GM13977 (cell line): ENCODE results near the gene JUN.
"Not testable (repeated sequence)": the region's sequence is repeated elsewhere in the genome, so short reads cannot be mapped to it uniquely, and the experiment has no call there.

Experiments
- DNase-seq: peaks from one replicate; pipeline ENCODE4 v3.0.0; 2012; ENCODE audit warnings: low spot score
- in situ Hi-C: fragments of 300-500 bp; cut with MboI; formaldehyde crosslinking; loops from one replicate; pipeline ENCODE4 v1.12.0; 2022; ENCODE audit warnings: low sequenced_read_pairs, low pct_unique_long_range_greater_than_20kb, mixed read lengths, inconsistent platforms; ENCODE audit not compliant: unreplicated experiment
- TF ChIP-seq, protein P1 (sequence below): IDR thresholded peaks from 2 replicates; pipeline ENCODE4 v1.5.1; 2012; ENCODE audit warnings: mild to moderate bottlenecking, control low read depth; ENCODE audit not compliant: insufficient read depth; ENCODE audit errors: extremely low read depth, missing control alignments

JUN gene

DNA sequence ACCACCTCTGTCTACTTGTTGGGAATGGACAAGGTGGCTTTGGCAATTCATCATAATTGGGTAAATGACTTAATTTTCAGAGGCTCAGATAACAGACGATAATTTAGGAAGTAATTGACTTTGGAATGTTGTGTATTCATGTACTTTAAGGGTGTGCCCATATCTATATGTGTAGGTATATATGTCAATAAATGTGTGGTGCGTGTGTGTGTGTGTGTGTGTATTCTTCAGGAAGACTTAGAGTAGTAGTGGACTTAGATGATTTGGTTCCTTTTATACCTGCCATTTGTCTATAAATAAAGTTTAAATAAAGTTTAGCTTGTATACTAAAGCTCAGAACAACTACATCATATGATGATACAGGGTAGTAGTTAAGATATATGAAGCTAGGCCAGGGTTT lies 20.0 kb upstream of the JUN start:
- TF ChIP-seq, protein P1, sequence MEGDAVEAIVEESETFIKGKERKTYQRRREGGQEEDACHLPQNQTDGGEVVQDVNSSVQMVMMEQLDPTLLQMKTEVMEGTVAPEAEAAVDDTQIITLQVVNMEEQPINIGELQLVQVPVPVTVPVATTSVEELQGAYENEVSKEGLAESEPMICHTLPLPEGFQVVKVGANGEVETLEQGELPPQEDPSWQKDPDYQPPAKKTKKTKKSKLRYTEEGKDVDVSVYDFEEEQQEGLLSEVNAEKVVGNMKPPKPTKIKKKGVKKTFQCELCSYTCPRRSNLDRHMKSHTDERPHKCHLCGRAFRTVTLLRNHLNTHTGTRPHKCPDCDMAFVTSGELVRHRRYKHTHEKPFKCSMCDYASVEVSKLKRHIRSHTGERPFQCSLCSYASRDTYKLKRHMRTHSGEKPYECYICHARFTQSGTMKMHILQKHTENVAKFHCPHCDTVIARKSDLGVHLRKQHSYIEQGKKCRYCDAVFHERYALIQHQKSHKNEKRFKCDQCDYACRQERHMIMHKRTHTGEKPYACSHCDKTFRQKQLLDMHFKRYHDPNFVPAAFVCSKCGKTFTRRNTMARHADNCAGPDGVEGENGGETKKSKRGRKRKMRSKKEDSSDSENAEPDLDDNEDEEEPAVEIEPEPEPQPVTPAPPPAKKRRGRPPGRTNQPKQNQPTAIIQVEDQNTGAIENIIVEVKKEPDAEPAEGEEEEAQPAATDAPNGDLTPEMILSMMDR = no peak
- in situ Hi-C loops = loop anchor here (25.0 kb wide), 1 partner anchor 208 kb away; no protein-coding TSS in a partner anchor
- no peak for DNase-seq

- no peak for DNase-seq
These were observed 19.0 kb upstream of the JUN start for GRCh38 chr1:58802640-58803399.

DNA sequence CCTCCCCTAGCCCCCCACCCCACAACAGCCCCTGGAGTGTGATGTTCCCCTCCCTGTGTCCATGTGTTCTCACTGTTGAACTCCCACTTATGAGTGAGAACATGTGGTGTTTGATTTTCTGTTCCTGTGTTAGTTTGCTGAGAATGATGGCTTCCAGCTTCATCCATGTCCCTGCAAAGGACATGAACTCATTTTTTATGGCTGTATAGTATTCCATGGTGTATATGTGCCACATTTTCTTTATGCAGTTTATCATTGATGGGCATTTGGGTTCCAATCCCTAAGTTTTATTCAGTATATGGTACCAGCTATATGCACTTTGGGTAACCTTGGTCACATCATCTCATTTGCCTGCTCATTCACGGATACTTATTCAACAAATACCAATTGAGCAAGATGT lies 17.4 kb upstream of the JUN start:
- in situ Hi-C loops = loop anchor here (25.0 kb wide), 1 partner anchor 211 kb away; no protein-coding TSS in a partner anchor

More at GRCh38 chr1:58802640-58803399, 19.0 kb upstream of the JUN start:
- in situ Hi-C loops = loop anchor here (25.0 kb wide), 1 partner anchor 209 kb away; no protein-coding TSS in a partner anchor
- TF ChIP-seq, protein P1 = no peak

DNA sequence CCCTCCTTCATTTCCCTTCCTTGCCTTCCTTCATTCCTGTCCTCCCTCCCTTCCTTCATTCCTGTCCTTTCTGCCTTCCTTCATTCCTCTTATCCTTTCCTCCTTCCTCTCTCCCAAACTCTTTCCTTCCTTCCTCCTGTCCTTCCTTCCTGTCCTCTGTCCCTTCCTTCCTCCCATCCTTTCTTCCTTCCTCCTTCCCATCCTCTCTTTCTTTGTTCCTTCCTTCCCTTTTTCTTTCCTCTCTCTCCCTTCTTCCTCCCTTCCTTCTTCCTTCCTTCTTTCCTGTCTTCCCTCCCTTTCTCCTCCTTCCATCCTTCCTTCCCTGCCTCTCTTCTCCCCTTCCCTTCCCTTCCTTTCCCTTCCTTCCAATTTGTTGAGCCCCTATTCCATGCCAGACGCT lies 15.8 kb upstream of the JUN start:
- in situ Hi-C loops = loop anchor here (25.0 kb wide), 2 partner anchors 213 to 488 kb away; partner anchors contain the start of gene FGGY
- no peak for DNase-seq

More for the DNA sequence above, 17.4 kb upstream of the JUN start:
- not testable (repeated sequence) for DNase-seq

DNA sequence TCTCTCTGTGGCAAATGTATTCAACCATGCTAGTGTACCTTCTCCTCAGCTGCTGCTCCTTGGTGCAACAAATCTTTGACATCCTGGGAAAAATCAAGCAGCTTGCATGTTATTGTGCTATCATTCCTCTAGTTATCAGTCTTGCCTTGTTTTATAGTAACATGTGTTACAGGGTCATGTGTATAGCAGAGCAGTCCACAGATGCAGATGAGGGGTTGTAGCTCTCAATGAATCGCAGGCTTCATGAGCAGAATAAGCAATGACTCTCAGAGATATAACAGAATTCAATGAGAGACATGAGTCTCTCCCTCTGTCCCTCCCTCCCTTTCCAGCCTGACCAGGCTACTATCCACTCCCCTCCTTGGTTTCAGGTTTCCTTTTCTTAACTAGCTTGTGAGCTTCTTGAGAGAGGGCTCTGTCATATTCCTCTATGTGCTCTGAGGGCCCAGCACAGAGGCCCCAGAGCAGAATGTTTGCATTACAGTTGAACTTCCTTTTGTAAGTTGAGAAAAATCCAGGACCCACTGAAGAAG lies 15.1 kb upstream of the JUN start:
- TF ChIP-seq, protein P1 = no peak
- DNase-seq = no peak
- in situ Hi-C loops = loop anchor here (25.0 kb wide), 1 partner anchor 488 kb away; the partner anchor contains the start of gene FGGY

More for the DNA sequence above, 15.8 kb upstream of the JUN start:
- TF ChIP-seq, protein P1 = no peak

DNA sequence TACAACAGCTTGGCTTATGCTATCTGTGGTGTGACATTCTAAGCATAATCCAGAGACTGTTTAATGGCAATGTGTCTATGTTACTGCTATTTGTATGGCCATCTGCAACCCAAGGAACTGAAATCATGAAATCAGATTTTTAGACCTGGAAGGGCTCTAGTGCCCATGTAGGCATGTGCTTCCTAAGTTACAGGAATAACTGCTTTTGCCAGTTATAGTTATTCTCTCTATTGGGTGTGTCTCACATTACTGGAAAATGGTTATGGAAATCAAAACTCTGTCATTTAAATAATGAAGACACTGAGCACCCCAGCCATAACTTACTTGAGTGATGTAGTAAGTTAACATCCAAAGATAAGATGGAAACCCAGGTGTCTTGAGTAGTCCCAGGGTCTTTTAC lies 12.6 kb upstream of the JUN start:
- TF ChIP-seq, protein P1 = no peak
- no peak for DNase-seq
- in situ Hi-C loops = loop anchor here (25.0 kb wide), 1 partner anchor 491 kb away; the partner anchor contains the start of gene FGGY

- in situ Hi-C loops = loop anchor here (25.0 kb wide), 1 partner anchor 493 kb away; the partner anchor contains the start of gene FGGY
- TF ChIP-seq, protein P1 = no peak
- DNase-seq = no peak
These were observed 10.7 kb upstream of the JUN start for GRCh38 chr1:58794585-58794984.
